ENCODE measurements around the gene JMJD6. TPM values are rescaled to one million over a fixed set of nuclear protein-coding genes. Genes with fewer than 3 reads are reported as not detected.
A peak's percentile ranks its signal among the peaks of the same experiment; 100 is the strongest.

JMJD6 gene
- total and polyA plus RNA-seq, 2 donors from 2014 or later = 23.6 to 34.3 TPM

DNA sequence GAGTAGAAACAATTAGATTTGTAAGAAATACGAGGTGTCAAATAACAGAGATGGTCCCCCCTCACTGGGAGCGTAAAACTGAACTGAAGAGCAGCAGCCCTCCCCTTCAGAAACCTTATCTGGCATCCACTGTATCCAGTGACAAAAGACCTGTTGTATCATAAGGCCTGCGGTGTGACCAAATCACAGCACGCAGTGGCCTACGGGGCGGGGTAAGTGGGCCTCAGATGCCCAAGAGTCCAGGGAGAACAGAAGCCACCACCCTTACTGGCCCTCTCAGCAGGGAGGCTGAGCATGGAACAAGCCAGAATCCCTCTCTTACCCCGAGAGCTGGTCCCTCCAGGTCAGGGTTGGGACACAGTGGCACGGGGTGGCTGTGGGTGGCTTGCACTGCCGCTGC is 5.5 kb downstream of the JMJD6 start:
- intact Hi-C loops (cut with DNase I) = no loop called here
- no peaks in the 10 kb centered on the region for H3K9me3 ChIP-seq (ENCODE audit: control insufficient read depth in 2 of 3, insufficient read depth in 1 of 3, low read length in 3 of 3)
- peaks cover 0 to 65% (median 41%) of the 10 kb centered on the region in 3 donors for H3K36me3 ChIP-seq (ENCODE audit: control insufficient read depth in 2 of 3, insufficient read depth in 3 of 3, low read length in 3 of 3)
- TF ChIP-seq, protein P1, sequence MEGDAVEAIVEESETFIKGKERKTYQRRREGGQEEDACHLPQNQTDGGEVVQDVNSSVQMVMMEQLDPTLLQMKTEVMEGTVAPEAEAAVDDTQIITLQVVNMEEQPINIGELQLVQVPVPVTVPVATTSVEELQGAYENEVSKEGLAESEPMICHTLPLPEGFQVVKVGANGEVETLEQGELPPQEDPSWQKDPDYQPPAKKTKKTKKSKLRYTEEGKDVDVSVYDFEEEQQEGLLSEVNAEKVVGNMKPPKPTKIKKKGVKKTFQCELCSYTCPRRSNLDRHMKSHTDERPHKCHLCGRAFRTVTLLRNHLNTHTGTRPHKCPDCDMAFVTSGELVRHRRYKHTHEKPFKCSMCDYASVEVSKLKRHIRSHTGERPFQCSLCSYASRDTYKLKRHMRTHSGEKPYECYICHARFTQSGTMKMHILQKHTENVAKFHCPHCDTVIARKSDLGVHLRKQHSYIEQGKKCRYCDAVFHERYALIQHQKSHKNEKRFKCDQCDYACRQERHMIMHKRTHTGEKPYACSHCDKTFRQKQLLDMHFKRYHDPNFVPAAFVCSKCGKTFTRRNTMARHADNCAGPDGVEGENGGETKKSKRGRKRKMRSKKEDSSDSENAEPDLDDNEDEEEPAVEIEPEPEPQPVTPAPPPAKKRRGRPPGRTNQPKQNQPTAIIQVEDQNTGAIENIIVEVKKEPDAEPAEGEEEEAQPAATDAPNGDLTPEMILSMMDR (IDR thresholded peaks at IDR 0.05; ENCODE audit: borderline replicate concordance, extremely low read depth, insufficient read depth) = no peak
- no peaks in the 10 kb centered on the region for H3K27me3 ChIP-seq (ENCODE audit: control insufficient read depth, insufficient read depth, low read length)
- H3K27ac ChIP-seq (ENCODE audit: low read depth in 2 of 2, low read length in 2 of 2) = no peak overlapping the region
- H3K4me1 ChIP-seq (ENCODE audit: control insufficient read depth in 2 of 3, insufficient read depth in 2 of 3, low read depth in 1 of 3, low read length in 3 of 3) = peaks cover 3 to 10% (median 7%) of the 10 kb centered on the region in 3 donors
- H3K4me3 ChIP-seq (ENCODE audit: low read length in 3 of 3) = no peak overlapping the region
- no peak for FAIRE-seq
- DNase-seq = peak in 1 of 5 donors; percentile 44
- H3K9ac ChIP-seq (ENCODE audit: low read length in 3 of 3) = no peak overlapping the region

DNA sequence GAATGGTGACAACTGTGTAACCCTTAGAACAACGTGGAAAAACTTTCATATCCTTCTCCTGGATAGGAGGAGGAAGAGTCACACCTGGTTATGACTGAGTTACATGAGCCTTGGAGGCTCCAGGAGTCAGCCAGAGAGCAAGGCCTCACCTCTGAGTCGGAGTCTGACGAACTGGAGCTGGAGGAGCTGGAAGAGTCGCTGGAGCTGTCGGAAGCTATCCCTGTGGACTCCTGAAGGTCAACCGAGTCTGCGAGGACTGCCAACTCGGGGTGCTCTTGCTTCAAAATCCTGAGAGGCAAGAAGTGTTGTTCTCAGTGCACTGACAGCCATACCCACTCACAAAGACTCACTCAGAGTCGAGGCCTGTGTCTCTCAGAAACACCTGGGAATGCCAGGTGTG is 6.2 kb downstream of the JMJD6 start:
- intact Hi-C loops (cut with DNase I) = no loop called here
- Histone ChIP-seq H3K4me1 (ENCODE audit: control insufficient read depth in 2 of 3, insufficient read depth in 2 of 3, low read depth in 1 of 3, low read length in 3 of 3) (peaks cover 0 to 11% (median 7%) of the 10 kb centered on the region in 3 donors), H3K9me3 (ENCODE audit: control insufficient read depth in 2 of 3, insufficient read depth in 1 of 3, low read length in 3 of 3) (no peaks in the 10 kb centered on the region), H3K36me3 (ENCODE audit: control insufficient read depth in 2 of 3, insufficient read depth in 3 of 3, low read length in 3 of 3) (peaks cover 2 to 72% (median 41%) of the 10 kb centered on the region in 3 donors), H3K4me3 (ENCODE audit: low read length in 3 of 3) (no peak overlapping the region), H3K27ac (ENCODE audit: low read depth in 2 of 2, low read length in 2 of 2) (no peak overlapping the region), H3K27me3 (ENCODE audit: control insufficient read depth, insufficient read depth, low read length) (no peaks in the 10 kb centered on the region), H3K9ac (ENCODE audit: low read length in 3 of 3) (no peak overlapping the region)
- FAIRE-seq = no peak
- DNase-seq = peak in 1 of 5 donors; percentile 13
- TF ChIP-seq, protein P1 (IDR thresholded peaks at IDR 0.05; ENCODE audit: borderline replicate concordance, extremely low read depth, insufficient read depth) = no peak

DNA sequence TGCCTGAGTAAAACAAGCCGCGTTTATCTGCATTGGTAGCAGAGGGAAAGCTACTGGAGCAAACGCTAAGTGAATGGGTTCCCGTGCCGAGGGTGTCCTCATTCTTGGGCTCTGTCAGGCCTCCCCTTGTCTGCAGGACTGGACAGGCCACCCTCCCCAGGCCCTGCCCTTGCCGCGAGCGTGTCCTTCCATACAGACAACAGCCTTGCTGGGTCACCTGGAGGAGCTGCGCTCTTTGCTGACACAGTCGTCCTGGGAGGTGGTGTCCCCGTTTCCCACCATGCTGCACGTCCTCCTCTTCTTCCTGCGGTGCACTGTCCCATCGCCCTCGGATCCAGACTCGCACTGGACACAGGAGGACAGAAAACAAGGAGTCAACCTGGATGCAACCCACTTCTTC is 7.9 kb downstream of the JMJD6 start:
- no peak for FAIRE-seq
- Histone ChIP-seq H3K9ac (ENCODE audit: low read length in 3 of 3) (no peak overlapping the region), H3K4me3 (ENCODE audit: low read length in 3 of 3) (no peak overlapping the region), H3K36me3 (ENCODE audit: control insufficient read depth in 2 of 3, insufficient read depth in 3 of 3, low read length in 3 of 3) (peaks cover 2 to 77% (median 48%) of the 10 kb centered on the region in 3 donors), H3K27ac (ENCODE audit: low read depth in 2 of 2, low read length in 2 of 2) (no peak overlapping the region), H3K9me3 (ENCODE audit: control insufficient read depth in 2 of 3, insufficient read depth in 1 of 3, low read length in 3 of 3) (no peaks in the 10 kb centered on the region), H3K4me1 (ENCODE audit: control insufficient read depth in 2 of 3, insufficient read depth in 2 of 3, low read depth in 1 of 3, low read length in 3 of 3) (peaks cover 0 to 8% (median 4%) of the 10 kb centered on the region in 3 donors), H3K27me3 (ENCODE audit: control insufficient read depth, insufficient read depth, low read length) (no peaks in the 10 kb centered on the region)
- TF ChIP-seq, protein P1 (IDR thresholded peaks at IDR 0.05; ENCODE audit: borderline replicate concordance, extremely low read depth, insufficient read depth) = no peak
- intact Hi-C loops (cut with DNase I) = no loop called here
- DNase-seq = no peak

DNA sequence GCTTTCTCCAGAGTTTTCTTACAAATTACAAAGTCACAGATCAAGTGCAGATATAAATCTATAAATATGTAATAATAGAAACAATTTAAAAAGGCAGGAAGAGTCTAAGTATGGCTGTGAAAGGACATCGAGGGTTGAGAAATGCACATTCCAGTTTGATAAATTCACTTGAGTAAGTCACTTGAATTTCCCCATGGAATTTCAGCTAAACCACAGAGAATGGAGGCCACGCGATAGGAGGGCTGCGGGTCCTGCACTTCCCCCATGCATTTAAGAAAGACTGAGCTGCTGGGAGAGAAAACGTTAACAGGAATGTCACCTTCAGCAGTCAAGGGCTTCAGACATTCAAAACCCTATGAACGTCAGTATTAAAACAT is 9.6 kb downstream of the JMJD6 start:
- no peak for DNase-seq
- no peak overlapping the region for H3K9ac ChIP-seq (ENCODE audit: low read length in 3 of 3)
- H3K9me3 ChIP-seq (ENCODE audit: control insufficient read depth in 2 of 3, insufficient read depth in 1 of 3, low read length in 3 of 3) = no peaks in the 10 kb centered on the region
- H3K4me1 ChIP-seq (ENCODE audit: control insufficient read depth in 2 of 3, insufficient read depth in 2 of 3, low read depth in 1 of 3, low read length in 3 of 3) = peaks cover 0 to 5% (median 4%) of the 10 kb centered on the region in 3 donors
- no peaks in the 10 kb centered on the region for H3K27me3 ChIP-seq (ENCODE audit: control insufficient read depth, insufficient read depth, low read length)
- TF ChIP-seq, protein P1 (IDR thresholded peaks at IDR 0.05; ENCODE audit: borderline replicate concordance, extremely low read depth, insufficient read depth) = no peak
- no peak overlapping the region for H3K4me3 ChIP-seq (ENCODE audit: low read length in 3 of 3)
- no peak overlapping the region for H3K27ac ChIP-seq (ENCODE audit: low read depth in 2 of 2, low read length in 2 of 2)
- intact Hi-C loops (cut with DNase I) = no loop called here
- no peak for FAIRE-seq
- H3K36me3 ChIP-seq (ENCODE audit: control insufficient read depth in 2 of 3, insufficient read depth in 3 of 3, low read length in 3 of 3) = peaks cover 2 to 74% (median 45%) of the 10 kb centered on the region in 3 donors
